Globus pallidus (tissue), 1 donor: ENCODE measurements around the gene RPS24.
"Not testable (repeated sequence)": the region's sequence is repeated elsewhere in the genome, so short reads cannot be mapped to it uniquely, and the experiment has no call there.

Source experiments
- DNase-seq: peaks from one replicate; pipeline ENCODE4 v3.0.0-alpha.2; 2015; ENCODE audit warnings: low spot score

The RPS24 gene

DNA sequence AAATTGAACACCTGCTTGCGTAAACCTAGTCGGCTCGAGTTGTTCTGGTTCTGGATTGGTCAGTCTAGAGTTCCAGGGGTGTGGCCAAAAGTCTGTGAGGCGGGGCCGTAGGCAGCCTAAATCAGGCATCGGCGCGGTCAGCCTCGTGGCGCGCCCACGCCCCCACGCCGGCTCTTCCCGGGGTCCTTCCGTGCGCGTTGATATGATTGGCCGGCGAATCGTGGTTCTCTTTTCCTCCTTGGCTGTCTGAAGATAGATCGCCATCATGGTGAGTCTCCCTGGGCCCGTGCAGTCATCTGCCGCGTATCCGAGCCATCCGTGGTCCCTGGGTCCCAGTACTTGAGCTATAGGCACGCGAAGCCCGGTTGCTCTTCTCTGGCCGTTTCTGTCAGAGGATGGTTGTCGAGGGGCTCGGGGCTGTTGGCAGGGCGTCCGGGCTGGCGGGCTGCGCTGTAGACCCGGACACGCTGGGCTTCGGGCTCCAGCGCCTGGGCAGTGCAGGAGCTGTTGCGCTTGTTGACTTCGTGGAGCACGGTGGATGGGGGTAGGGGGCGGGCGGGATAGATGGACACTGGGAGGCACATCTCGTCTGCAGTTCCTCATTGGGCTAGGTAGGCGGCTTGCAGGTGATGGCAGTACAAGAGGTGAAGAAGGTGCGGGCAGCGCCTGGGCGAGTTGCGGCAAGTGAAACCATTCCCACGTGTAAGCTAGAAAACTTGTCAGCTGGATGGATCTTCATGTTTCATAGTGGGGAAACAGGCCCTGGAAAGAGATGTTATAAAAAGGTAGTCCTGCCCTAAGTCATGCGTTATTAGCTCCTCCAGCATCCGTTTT lies at the start of gene RPS24:
RPS24 (plus strand) TSS at position 227 of the 834 bp plus-strand sequence; CDS start at position 266, 39 bp downstream.
- peak; percentile 97 for DNase-seq

DNA sequence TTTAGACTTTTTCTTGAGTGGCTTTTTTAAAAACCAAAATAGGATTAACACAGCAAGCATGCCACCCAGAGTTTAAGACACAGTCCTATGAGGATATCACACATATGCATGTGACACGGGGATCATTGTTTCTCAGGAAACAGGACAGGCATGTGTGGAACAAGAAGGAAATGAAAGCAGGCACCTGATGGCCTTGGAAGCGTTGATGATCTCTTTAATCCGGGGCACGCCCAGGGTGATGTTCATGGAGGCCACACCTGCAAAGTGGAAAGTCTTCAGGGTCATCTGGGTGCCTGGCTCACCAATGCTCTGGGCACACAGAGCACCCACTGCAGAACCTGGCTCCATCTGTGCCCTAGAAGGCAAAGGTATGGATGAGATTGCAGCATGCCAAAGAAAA lies 48.7 kb upstream of the RPS24 start:
- no peak for DNase-seq

DNA sequence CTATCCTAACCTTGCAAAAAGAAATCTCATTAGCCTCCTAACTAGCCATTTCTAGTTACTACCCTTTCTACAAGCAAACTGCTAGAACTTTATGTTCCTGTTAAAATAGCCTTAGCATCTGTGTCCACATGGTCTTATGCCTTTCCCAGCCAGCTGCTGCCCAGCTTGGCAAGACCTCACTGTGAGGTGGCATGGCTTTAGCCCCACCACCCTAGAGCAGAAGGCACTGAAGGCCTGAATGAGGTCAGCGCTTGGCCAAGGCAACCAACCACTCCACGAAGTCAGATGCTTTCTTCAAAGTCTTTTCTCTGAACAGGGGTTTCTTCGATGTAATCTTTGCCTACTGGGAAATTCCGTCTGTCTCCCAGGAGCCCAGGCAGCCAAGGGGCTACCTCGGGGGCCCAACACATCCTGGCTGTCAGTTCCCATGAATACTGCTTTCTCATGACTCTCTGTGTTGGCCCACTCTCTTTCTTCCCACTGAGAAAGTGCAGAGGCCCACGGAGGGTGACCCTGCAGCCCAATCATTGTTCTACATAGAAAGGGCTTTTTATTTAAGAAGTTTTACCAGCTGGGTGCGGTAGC lies 45.9 kb upstream of the RPS24 start:
- DNase-seq: no peak

DNA sequence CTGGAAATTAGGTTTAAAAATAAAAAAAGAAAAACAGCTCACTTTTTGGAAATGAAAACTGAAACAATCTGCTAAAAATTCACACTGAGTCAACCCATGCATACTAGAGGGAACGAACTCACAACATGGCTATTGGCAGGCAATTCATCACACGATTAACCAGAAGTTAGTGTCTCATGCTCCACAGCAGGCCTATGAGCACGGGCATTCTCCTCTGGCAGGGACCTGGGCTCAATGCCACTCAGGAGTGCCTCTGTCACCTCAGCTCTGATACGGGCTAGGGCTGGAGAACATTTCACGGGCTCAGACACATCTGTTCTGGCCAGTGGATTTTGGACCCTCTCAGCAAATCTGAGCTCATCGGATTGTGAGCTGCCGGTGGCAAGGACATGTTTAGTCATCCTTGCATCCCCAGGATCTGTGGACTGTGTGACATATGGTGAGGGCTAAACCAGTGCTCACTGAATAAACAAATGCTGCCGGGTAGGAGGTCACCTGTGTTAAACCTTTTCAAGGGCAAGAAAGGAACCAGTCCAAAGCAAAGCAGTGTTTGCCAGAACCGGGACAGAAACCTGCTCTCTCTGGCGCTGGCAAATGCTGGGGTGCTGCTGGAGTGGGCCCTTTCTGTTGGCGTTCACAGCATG lies 44.5 kb upstream of the RPS24 start:
- DNase-seq: no peak

DNA sequence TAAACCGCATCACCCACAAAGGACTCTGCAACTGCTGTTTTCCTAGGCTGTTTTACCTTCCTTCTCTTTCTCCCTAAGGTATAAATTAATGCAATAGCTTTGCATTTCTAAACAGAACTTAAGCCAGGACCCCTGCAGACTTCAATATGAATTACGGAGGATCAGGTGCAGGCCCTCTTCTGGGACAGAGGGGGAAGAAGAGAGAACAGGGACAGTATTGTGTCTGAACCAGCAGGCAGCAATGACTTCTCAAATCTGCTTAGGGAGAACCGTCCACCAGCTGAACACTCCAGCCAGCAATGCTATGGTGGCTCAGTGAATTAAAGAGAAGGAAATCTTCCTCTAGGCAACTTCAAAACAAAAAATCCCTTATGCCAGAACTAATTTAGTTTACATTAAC lies 40.0 kb upstream of the RPS24 start:
- no peak for DNase-seq

DNA sequence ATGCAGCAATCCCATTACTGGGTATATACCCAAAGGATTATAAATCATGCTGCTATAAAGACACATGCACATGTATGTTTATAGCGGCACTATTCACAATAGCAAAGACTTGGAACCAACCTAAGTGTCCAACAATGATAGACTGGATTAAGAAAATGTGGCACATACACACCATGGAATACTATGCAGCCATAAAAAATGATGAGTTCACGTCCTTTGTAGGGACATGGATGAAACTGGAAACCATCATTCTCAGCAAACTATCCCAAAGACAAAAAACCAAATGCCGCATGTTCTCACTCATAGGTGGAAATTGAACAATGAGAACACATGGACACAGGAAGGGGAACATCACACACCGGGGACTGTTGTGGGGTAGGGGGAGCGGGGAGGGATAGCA lies 34.9 kb upstream of the RPS24 start:
- not testable (repeated sequence) for DNase-seq

DNA sequence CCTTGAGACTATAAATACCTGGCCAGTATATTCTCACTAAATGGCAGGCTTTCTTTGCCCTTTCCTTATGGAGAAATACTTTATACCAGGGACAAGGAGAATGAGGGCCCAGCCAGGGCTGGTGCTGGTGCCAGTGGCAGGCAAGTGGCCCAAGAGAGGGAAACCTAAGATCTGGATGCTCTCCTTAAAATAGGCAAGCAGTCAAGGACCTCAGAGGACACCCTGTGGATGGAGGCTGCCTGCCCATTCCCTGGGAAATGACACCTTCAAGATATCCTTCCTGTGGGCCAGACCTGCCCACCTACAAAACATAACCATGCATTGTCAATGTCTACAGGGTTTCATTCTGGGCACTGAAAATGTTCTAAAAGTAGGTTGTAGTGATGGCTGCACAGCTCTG lies 33.5 kb upstream of the RPS24 start:
- no peak for DNase-seq

DNA sequence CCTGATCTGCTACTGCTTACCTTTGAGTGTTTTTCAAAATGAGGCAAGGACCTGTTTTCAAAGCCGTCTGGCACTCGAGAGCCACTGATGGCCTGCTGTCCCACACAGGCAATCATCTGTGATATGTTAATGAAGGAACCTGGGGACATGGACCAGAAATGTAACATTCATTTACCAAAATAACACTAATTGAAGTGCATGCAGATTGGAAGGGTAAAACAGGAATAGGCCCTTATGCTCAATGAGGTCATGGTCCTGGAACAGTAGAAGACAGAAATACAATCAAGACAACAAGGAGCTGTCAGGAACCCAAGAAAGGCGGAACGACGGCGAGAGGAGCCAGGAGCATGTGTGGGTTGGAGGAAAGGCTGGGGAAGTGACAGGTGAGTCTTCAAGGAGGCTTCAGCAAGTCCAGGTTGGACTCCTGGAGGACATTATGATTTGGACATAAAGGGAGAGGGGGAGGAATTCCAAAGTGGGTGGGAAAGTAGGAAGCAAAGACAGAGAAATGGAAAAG lies 32.6 kb upstream of the RPS24 start:
- DNase-seq: no peak

DNA sequence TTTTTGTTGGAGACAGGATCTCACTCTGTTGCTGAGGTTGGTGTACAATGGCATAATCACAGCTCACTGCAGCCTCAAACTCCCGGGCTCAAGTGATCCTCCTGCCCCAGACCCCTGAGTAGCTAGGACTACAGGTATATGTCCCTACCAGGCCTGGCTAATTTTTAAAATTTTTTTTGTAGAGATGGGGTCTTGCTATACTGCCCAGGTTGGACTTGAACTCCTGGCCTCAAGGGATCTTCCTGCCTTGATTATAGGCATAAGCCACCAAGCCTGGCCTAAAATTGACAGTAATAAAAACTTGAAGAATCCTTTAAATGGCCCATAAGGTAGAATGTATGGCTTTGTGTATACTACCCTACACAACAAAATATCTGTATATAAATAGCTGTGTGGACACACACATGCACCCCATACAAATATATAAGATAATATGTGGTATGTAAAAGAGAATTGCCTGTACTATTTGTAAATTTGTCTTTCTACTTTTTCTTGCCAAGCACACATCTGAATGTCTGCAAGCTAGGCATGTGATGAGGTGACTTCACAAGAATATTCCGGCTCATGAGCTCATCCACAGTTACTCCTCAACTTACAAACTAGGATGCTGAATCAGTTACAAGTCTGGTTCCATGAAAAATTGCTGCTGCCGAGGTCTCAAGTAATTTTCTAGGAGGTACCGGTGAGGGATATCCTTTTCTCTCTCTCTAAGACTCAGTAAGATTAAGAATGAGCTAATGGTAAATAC lies 30.9 kb upstream of the RPS24 start:
- no peak for DNase-seq

DNA sequence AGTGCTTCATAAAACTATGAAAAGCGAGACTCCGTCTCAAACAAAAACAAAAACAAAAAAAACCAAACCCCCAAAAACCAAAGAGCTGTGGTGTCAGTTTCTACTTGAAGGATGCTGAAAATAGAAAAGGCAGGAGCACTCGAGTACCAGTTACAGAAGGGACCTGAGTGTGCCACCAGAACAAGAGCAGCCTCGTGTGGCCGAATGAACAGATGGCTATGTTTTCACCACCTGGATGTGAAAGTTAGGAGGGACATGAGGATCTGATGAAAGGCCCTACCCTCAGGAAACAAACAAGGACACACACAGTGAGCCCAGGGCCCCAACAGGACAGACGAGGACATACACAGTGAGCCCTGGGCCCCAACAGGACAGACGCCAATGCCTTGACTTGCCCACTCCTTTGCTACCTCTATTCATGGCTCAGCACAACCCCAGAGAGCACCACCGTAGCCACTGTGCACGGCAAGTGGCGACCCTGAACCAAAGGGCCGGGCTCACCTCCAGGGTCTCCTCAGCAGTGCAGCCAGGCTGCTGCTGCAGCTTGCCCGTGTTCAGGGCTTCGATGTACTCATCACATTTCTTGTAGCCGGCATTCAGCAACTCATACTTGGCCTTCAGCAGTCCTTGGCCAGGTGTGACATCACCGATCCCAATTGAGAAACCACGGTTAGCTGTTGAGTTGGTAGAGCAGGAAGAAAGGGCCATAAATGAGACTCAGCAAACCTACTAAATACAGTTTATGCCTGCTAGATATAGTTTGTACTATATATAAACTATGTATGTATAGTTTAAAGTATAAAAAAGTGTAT lies 29.2 kb upstream of the RPS24 start:
- no peak for DNase-seq

DNA sequence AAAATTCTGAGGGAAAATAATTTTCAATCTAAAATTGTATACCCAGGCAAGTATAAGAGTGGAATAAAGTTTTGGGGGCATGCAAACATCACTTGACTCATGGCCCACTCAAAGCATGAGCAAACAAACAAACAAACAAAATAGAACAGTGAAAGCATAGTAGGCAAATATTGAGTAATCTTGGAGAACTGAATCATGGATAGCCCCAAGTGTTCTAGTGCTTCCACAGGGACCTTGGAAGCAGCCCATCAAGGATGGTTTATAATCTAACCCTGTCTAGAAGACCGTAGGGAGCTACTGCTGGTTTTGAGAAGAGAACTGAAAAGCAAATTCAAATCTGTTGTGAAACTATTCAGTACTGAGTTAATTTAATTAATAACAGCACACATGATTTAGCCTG lies 26.5 kb upstream of the RPS24 start:
- DNase-seq: no peak

DNA sequence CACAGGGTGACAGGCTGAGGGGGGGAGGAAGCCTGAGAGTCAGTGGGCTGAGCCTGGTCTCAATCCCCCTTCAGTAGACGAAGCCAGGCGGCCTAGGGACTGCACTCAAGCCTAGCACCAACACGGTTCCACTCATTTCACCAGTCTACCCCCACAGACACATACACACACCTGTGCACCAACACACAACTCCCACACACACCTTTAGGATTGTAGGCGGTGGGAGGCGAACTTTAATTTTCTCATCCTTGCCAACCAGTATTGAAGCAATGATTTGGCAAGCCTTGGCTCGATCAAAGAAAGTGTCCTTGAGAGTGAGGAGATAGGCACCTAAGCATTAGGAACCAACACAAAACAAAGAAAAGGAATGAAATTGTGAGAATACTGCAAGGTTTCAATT lies 24.0 kb upstream of the RPS24 start:
- DNase-seq: no peak

DNA sequence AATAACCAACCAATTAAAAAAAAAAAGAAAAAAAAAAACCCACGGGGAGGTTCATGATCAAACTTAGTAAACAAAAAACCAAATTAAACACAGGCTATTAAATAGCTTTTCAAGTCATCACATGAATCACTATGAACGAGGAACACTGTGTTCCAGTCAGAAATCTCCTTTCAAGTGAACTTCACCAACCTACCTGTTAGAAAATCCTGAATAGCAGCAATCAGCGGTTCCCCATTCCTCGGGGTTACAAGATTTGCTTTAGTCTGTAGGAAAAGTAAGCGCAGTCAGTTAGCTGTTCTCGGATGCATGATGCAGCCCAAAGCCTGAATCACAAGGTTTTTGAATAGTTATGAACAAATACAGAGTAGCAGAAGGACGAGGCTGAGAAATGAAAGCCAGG lies 23.4 kb upstream of the RPS24 start:
- no peak for DNase-seq

DNA sequence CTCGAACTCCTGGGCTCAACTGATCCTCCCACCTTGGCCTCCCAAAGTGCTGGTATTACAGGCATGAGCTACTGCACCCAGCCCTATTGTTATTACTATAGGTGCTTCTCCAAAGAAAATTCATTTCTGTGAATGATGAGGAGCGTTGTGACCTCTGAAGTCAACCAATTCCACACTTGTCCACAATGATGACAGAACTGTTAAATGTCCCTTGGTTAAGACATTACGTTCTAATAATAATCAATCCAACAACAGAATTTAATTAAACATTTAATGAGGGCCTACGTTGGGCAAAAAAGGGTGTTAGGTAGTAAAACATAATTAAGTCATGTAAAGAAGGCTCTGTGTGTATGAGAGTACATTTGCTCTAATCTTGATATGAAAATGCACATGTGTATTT lies 22.6 kb upstream of the RPS24 start:
- DNase-seq: no peak

DNA sequence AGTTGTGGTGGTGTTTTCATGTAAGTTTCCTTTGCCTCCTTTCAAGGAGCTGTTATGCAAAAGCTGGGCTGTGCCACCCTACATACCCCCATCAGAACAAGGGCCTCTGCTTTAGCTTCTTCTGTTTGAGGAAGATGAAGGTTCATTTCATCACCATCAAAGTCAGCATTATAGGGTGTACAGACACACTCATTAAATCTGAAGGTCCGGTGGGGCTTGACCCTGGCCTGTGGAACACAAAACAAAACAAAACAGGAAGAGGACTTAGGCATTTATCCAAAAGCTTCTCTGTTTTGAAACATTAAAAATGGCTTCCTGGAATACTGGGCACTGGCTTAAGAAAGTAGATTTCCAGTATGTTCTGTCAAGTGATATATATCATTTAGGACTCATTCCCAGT lies 20.1 kb upstream of the RPS24 start:
- no peak for DNase-seq

DNA sequence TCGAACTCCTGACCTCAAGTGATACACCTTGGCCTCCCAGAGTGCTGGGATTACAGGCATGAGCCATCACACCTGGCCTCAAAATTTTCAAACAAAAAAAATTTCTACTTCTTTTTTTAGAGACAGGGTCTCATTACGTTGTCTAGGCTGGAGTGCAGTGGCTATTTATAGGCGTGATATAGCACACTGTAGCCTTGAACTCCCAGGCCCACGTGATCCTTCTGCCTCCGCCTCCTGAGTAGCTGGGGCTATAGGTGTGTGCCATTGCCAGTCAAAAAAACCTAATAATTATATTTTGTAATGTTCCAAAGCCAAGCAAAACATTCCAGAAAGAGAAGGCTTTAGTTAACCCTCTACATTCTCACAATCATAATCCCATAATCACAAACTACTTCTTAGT lies 18.1 kb upstream of the RPS24 start:
- no peak for DNase-seq

DNA sequence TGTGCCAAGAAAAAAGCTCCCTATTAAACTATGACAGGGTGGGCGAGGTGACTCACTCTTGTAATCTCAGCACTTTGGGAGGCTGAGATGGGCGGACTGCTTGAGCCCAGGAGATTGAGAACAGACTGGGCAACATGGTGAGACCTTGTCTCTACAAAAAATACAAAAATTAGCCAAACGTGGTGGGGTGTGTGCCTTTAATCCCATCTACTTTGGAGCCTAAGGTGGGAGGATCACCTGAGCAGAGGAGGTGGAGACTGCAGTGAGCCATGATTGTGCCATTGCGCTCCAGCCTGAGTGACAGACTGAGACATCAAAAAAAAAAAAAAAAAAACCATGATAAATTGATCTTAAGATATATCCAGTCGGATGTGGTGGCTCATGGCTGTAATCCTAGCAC lies 15.8 kb upstream of the RPS24 start:
- DNase-seq: no peak

DNA sequence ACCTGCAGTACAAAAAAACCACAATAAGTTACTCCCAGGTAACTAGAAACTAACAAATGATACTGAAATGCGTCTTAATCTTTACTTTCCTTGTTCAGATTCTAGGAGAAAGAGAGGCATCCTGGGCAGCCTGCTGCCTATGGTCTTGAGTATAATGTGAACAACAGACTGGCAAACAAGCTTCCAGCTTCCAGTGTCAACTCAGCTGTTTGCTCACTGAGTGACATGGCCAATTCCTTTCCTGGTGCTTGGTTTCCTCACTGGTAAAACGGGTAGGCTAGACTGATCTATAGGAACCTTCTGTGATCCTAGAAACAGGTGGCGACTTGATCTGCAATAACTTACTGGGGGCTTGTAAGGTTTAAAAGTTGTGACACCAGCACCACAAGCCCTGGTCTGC lies 14.4 kb upstream of the RPS24 start:
- DNase-seq: no peak

DNA sequence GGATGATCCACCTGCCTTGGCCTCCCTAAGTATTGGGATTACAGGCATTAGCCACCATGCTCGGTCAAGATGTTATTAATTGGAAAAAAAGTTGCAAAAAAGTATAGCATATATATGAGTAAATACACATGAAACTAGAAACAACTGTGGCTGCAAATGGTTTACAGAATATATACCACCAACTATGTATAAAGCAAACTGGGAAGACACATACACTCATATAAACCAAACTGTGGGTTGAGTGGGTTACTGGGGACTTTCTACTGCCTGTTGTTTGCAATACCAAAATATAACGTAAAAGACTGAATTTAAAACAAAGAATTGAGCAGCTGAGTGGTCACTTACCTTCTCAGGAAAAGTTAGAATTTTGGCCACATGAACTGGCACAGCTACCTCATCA lies 12.5 kb upstream of the RPS24 start:
- DNase-seq: no peak

DNA sequence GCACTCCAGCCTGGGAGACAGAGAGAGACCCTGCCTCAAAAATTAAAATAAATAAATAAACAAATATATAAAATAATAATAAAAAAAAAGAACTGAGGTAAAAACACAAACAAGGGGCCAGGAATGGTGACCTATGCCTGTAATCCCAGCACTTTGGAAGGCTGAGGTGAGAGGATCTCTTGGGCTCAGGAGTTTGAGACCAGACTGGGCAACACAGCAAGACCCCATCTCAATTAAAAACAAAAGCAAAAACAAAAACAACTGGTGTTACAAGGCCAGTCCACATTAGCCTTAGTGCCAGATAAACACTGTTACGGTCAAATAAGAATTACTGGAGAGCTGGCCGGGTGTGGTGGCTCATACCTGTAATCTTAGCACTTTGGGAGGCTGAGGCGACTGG lies 9.9 kb upstream of the RPS24 start:
- no peak for DNase-seq

DNA sequence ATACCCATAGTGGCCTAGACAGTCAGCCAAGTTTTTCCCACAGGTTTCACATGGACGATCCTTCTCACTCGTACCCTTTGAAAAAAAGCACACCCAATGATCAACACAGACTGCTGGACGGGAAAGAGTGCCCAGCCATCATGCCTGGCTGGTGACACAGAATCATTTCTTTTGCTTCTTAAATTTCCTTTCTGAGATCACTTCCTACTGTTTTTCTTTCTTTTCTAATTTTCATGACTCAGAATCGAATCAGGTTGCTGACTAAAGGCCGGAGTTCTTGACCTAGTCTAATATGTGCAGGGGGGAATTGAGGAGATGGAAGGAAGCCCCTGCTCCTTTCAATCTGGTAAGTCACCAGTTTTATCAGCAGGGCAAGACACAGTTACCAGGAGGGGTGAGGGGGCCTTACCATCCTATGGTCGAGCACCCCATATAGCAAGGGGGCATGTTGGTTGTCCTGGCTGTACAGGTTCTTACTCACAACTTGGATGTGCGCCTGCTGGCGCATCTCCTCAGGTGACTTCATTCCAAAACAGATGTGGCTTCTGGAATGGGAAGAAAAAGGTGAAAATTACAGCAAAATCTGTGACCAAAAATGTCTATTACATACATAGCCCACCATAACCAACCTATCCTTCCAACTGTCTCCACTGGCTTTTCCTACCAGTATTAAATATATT lies 7.8 kb upstream of the RPS24 start:
- DNase-seq: no peak
